D721Med (cell line): ENCODE results near the gene JAG1.
A peak's percentile ranks its signal among the peaks of the same experiment; 100 is the strongest.

Experiments used
- DNase-seq: peaks from one replicate; pipeline ENCODE4 v3.0.0; 2011; ENCODE audit warnings: low spot score; ENCODE audit not compliant: insufficient read length
- FAIRE-seq: peaks from 2 replicates; lab custom pipeline; 2011; peaks lifted over from hg19 to GRCh38; lab: Jason Lieb, UNC
- CTCF ChIP-seq: IDR thresholded peaks from 2 replicates; pipeline ENCODE4 v1.5.1; 2012; ENCODE audit warnings: mild to moderate bottlenecking, control low read depth; ENCODE audit not compliant: insufficient read depth; ENCODE audit errors: missing control alignments

JAG1 gene

GRCh38 chr20:10611357-10611756, 62.4 kb downstream of the JAG1 start:
- FAIRE-seq (no peak), DNase-seq (no peak)

DNA sequence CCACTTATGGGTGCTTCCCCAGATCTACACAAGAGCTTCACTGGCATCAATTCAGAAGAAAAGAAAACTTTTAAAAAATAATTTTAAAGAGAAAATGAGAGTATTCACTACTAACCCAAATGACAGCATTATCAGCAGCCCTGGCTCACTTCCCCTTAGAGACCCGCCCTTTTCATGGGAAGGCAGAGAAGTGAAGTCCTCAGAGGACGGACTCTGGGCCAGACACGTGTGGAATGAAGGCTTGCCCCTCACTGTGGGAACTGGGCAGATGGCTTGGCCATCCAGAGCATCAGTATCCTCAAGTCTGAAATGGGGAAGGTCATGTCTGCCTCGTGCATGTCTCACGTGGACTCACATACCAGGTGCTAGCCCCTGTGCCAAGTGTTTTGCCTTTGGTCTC, 63.5 kb downstream of the JAG1 start:
- DNase-seq (no peak), FAIRE-seq (no peak)
- TF ChIP-seq CTCF: no peak

More at GRCh38 chr20:10611357-10611756, 62.4 kb downstream of the JAG1 start:
- peak; percentile 28 for TF ChIP-seq CTCF

DNA sequence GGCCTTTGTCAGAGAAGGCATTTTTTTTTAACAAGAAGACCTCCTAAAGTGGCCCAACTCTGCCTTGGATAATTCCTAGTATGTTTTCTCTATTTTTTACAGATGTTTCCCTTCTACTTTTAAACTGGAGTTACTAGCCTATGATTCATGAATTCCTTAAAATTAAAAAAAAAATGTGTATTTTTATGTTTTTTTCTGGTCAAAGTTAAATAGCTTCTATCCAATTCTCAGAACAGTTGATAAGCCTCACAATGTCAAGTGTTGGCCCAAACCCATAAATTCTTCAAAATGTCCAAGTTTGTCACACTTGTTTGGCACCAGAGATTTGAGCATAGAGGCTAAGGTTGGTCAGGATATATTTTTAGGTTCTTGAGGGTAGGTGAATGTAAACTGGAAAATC, 64.0 kb downstream of the JAG1 start:
- no peak for FAIRE-seq
- DNase-seq: no peak
- no peak for TF ChIP-seq CTCF

GRCh38 chr20:10609276-10609675, 64.5 kb downstream of the JAG1 start:
- FAIRE-seq: no peak
- TF ChIP-seq CTCF: no peak
- DNase-seq: no peak

DNA sequence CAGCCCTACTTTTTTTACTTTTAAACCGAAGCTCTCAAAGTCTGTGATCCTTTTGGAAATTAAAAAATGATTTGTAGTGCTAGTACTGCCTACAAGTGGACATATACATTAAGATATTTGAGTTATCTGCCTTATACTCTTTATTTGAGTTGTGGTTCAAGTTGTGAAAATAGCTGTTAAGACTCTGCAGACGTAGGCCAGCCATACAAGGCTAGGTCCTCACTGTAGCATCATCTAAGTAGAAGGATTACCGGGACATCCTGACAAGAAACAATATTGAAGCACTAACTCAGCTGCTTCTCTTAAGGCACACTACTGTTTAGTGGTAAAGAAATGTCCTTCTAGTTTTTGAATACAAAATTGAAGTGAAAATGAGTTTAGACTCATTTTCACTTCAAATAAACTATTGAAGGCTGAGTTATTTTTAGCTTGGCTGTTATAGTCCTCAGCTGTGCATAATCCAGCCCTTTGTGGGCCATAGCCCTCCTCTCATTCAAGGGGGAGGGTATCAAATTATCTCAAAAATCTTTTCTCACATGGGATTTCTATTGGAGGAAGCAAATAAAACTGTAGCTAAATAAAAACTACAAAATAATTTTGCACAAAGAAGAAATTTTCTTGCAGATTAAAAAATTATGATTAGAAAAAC, 68.1 kb downstream of the JAG1 start:
- DNase-seq (no peak), FAIRE-seq (no peak)
- TF ChIP-seq CTCF: no peak

- no peak for TF ChIP-seq CTCF
- FAIRE-seq (no peak), DNase-seq (no peak)
Observed at GRCh38 chr20:10604865-10605440, 68.8 kb downstream of the JAG1 start.
